K562 (cell line): ENCODE data around the gene CLTC. TPM values are rescaled to one million over a fixed set of nuclear protein-coding genes. Genes with fewer than 3 reads are reported as not detected.
"Not testable (repeated sequence)": the region's sequence is repeated elsewhere in the genome, so short reads cannot be mapped to it uniquely, and the experiment has no call there.

Experiments
- ATAC-seq: fragments of 200-7000 bp; cut with Tn5 transposase; 3 replicates; pipeline ENCODE4 v1.9.1; 2020; ENCODE audit warnings: moderate library complexity
- BruUV-seq: library from RNA; stranded (reverse); fragments of 400-500 nt; replicated peaks from 2 replicates; lab custom pipeline; 2021; lab: Mats Ljungman, UMichigan
- CTCF ChIA-PET: fragments of 300-600 bp; formaldehyde crosslinking; extraction: SDS; loops from one replicate; lab custom pipeline; 2021; ENCODE audit warnings: low intra/inter-chr PET ratio; lab: Yijun Ruan, JAX
- POLR2A ChIA-PET: fragments of 300-600, 350-650 bp; sonication (Branson Sonifier 250); formaldehyde crosslinking; extraction: SDS; loops from one replicate; lab custom pipeline; 2021; ENCODE audit warnings: antibody characterized with exemption, inconsistent platforms; lab: Yijun Ruan, JAX
- DNase-seq, 4 experiments: peaks; one replicate each; pipeline versions ENCODE4 v3.0.0 to v3.0.0-alpha.2; 2011 to 2018; ENCODE audit warnings: low spot score in 3 of 4, mixed read lengths in 3 of 4; ENCODE audit errors: extremely low read depth in 1 of 4
- FAIRE-seq: peaks from 2 replicates; lab custom pipeline; 2011; peaks lifted over from hg19 to GRCh38; lab: Jason Lieb, UNC
- H2AFZ ChIP-seq: 2 replicates; pipeline ENCODE4 v1.6.0; 2011; ENCODE audit warnings: low read depth, low read length, control low read depth, inconsistent platforms
- H3K27ac ChIP-seq: fragments of 200-600 bp; 3 replicates; pipeline ENCODE4 v1.8.0; 2011; ENCODE audit warnings: low read depth, mild to moderate bottlenecking, control low read depth, inconsistent platforms, low read length, moderate library complexity, mixed read lengths; ENCODE audit errors: extremely low read depth
- H3K27me3 ChIP-seq, 2 experiments: fragments of 300-600 bp in 1 of 2; 2 replicates in 1 of 2; 3 replicates in 1 of 2; pipeline versions ENCODE4 v1.6.0 to v1.8.0; 2011; ENCODE audit warnings: inconsistent platforms in 2 of 2, low read length in 2 of 2, mild to moderate bottlenecking in 1 of 2, mixed read lengths in 1 of 2, moderate library complexity in 1 of 2; ENCODE audit not compliant: control insufficient read depth in 2 of 2, insufficient read depth in 2 of 2
- H3K36me3 ChIP-seq: fragments of 300-600 bp; 3 replicates; pipeline ENCODE4 v1.8.0; 2011; ENCODE audit warnings: mild to moderate bottlenecking, low read length, inconsistent platforms; ENCODE audit not compliant: control insufficient read depth, insufficient read depth
- H3K4me1 ChIP-seq, 2 experiments: fragments of 200-600 bp in 1 of 2; replicated peaks in 1 of 2; 2 replicates in 1 of 2; 3 replicates in 1 of 2; pipeline versions ENCODE4 v1.5.1 to v1.8.0; 2011; ENCODE audit warnings: inconsistent platforms in 2 of 2, low read length in 2 of 2, mild to moderate bottlenecking in 1 of 2, mixed read lengths in 1 of 2, moderate library complexity in 1 of 2; ENCODE audit not compliant: control insufficient read depth in 2 of 2, insufficient read depth in 2 of 2
- H3K4me2 ChIP-seq: 2 replicates; pipeline ENCODE4 v1.6.1; 2011; ENCODE audit warnings: low read length, control low read depth, inconsistent platforms, mixed read lengths; ENCODE audit not compliant: insufficient read depth
- H3K4me3 ChIP-seq: fragments of 200-600 bp; sonication (generic), shearing (Covaris generic); 2 replicates; pipeline ENCODE4 v1.5.1; 2016; ENCODE audit warnings: control low read depth, inconsistent platforms
- H3K79me2 ChIP-seq: fragments of 200-600 bp; 3 replicates; pipeline ENCODE4 v1.8.0; 2011; ENCODE audit warnings: low read length, inconsistent platforms; ENCODE audit not compliant: control insufficient read depth, insufficient read depth
- H3K9ac ChIP-seq, 2 experiments: 2 replicates each; pipeline versions ENCODE4 v1.6.0 to v1.6.1; 2011; ENCODE audit warnings: low read depth in 2 of 2, low read length in 2 of 2, control low read depth in 1 of 2, inconsistent platforms in 1 of 2, mild to moderate bottlenecking in 1 of 2, mixed read lengths in 1 of 2; ENCODE audit not compliant: insufficient read depth in 1 of 2
- H3K9me1 ChIP-seq: one replicate; pipeline ENCODE4 v1.6.0; 2011; ENCODE audit warnings: inconsistent platforms, mild to moderate bottlenecking, low read length, moderate library complexity; ENCODE audit not compliant: control insufficient read depth, insufficient read depth
- H3K9me3 ChIP-seq: replicated peaks from 2 replicates; pipeline ENCODE4 v1.5.1; 2011; ENCODE audit warnings: low read depth, low read length, inconsistent platforms; ENCODE audit not compliant: control insufficient read depth, insufficient read depth
- H4K20me1 ChIP-seq: replicated peaks from 2 replicates; pipeline ENCODE4 v1.6.1; 2011; ENCODE audit warnings: low read length, inconsistent platforms, mixed read lengths; ENCODE audit not compliant: control insufficient read depth, insufficient read depth
- ATF3 ChIP-seq, 2 experiments: fragments of 450-650 bp in 1 of 2; sonication (generic) in 1 of 2; formaldehyde crosslinking in 1 of 2; IDR thresholded peaks in 1 of 2; conservative IDR thresholded peaks in 1 of 2; 2 replicates each; pipeline versions ENCODE4 v1.6.1 to v1.8.1; 2016 to 2023; ENCODE audit warnings: mild to moderate bottlenecking in 2 of 2, moderate library complexity in 2 of 2, inconsistent platforms in 1 of 2, missing genetic modification reagents in 1 of 2
- CEBPB ChIP-seq: fragments of 450-650 bp; IDR thresholded peaks from 2 replicates; pipeline ENCODE4 v1.6.1; 2016; ENCODE audit warnings: missing genetic modification characterization, missing compliant biosample characterization
- CEBPG ChIP-seq, 3 experiments: fragments of 200-800 bp in 1 of 3; sonication (Bioruptor generic) in 1 of 3; sonication (generic) in 1 of 3; formaldehyde crosslinking in 1 of 3; IDR thresholded peaks in 2 of 3; conservative IDR thresholded peaks in 1 of 3; 2 replicates each; pipeline versions ENCODE4 v1.6.1 to v1.8.0; 2016 to 2022; ENCODE audit warnings: missing compliant biosample characterization in 2 of 3, missing genetic modification characterization in 2 of 3, mild to moderate bottlenecking in 1 of 3, missing genetic modification reagents in 1 of 3
- ZNF23 ChIP-seq: fragments of 250-450 bp; sonication (Bioruptor Pico); IDR thresholded peaks from 2 replicates; pipeline ENCODE4 v1.4.0; 2020; ENCODE audit warnings: mild to moderate bottlenecking
- WGBS: fragments of 100-300 bp; shearing (Covaris generic); methylation state at CpG from one replicate; pipeline ENCODE4 v1.1.6; 2016; ENCODE audit warnings: low coverage, mixed read lengths; ENCODE audit not compliant: insufficient coverage; ENCODE audit errors: missing lambda C conversion rate; 5-methylcytosine and 5-hydroxymethylcytosine counted together
- in situ Hi-C: fragments of 300-500 bp; cut with MboI; formaldehyde crosslinking; loops from 4 replicates; pipeline ENCODE4 v1.15.0; 2018; ENCODE audit warnings: inconsistent platforms, mixed read lengths
- intact Hi-C: fragments of 100-400 bp; cut with micrococcal nuclease; formaldehyde crosslinking; loops from 2 replicates; pipeline ENCODE4 v1.14.2; 2022
- polyA plus RNA-seq, 8 experiments: library from polyadenylated mRNA; depleted of rRNA in 4 of 8; stranded (reverse) in 5 of 8; unstranded in 3 of 8; fragments of >200 nt; fragmentation: Nextera tagmentation in 2 of 8; fragmentation: Illumina TruSeq in 1 of 8; extraction: Ambion mirVana in 2 of 8; extraction: Trizol in 1 of 8; gene quantifications; 2 replicates each; pipeline versions ENCODE4 v1.2.1 to v1.2.3, GENCODE V29; 2011 to 2014; ENCODE audit warnings: inconsistent platforms in 1 of 8, missing spikeins in 1 of 8
- total RNA-seq, 7 experiments: library from RNA; depleted of rRNA in 6 of 7; stranded (reverse); fragments of >200 nt in 6 of 7; fragmentation: Illumina TruSeq in 2 of 7; extraction: Trizol in 2 of 7; gene quantifications; 2 replicates each; pipeline versions ENCODE4 v1.2.1 to v1.2.3, GENCODE V29; 2011 to 2021; ENCODE audit warnings: low replicate concordance in 1 of 7

Gene CLTC
- total and polyA plus RNA-seq, 9 of the 15 experiments (the other 6 are each of a cell fraction or from before 2014, with no cell fraction given) = 115 to 267 (median 174) TPM

GRCh38 chr17:59572301-59572924, 47.3 kb upstream of the CLTC start:
- intact Hi-C loops (no loop called here), in situ Hi-C loops (no loop called here)
- H3K36me3 ChIP-seq = peaks cover 3% of the 10 kb centered on the region; the same call in 1 of the 3 replicates
- H2AFZ ChIP-seq = no peak overlapping the region
- H3K9me3 ChIP-seq = no peaks in the 10 kb centered on the region
- ChIA-PET POLR2A (no interaction called here), CTCF (no interaction called here)
- TF ChIP-seq ZNF23 (CRISPR knock-in tag) = no peak
- TF ChIP-seq ATF3 (IDR thresholded peaks at IDR 0.05) = peak; percentile 88
- no peak for TF ChIP-seq ATF3 (CRISPR knock-in tag; conservative IDR thresholded peaks at IDR 0.05)
- peak; percentile 33; the same call in 1 of the 2 replicates for TF ChIP-seq CEBPB (tag)
- TF ChIP-seq CEBPG (CRISPR knock-in tag; IDR thresholded peaks at IDR 0.05) = peak; percentile 64; the same call in 1 of the 2 replicates
- TF ChIP-seq CEBPG (tag; conservative IDR thresholded peaks at IDR 0.05 in 1 of 2, IDR thresholded peaks at IDR 0.05 in 1 of 2) = peak; percentile 86 to 94
- H3K9me1 ChIP-seq = no peaks in the 10 kb centered on the region
- 86% methylated on average over 10 of the region's 10 CpGs for WGBS
- no peaks in the 10 kb centered on the region for H3K4me1 ChIP-seq
- no peak for FAIRE-seq
- no peak for ATAC-seq
- no peak overlapping the region for H3K4me2 ChIP-seq
- no peak overlapping the region; the same call in 2 of the 3 replicates for H3K27ac ChIP-seq
- H3K27me3 ChIP-seq = no peaks in the 10 kb centered on the region
- DNase-seq = no peak
- no peak overlapping the region for H3K9ac ChIP-seq
- H3K4me3 ChIP-seq = no peak overlapping the region
- no peaks in the 10 kb centered on the region for H4K20me1 ChIP-seq
- H3K79me2 ChIP-seq = no peaks in the 10 kb centered on the region
- no TSS peak for BruUV-seq

DNA sequence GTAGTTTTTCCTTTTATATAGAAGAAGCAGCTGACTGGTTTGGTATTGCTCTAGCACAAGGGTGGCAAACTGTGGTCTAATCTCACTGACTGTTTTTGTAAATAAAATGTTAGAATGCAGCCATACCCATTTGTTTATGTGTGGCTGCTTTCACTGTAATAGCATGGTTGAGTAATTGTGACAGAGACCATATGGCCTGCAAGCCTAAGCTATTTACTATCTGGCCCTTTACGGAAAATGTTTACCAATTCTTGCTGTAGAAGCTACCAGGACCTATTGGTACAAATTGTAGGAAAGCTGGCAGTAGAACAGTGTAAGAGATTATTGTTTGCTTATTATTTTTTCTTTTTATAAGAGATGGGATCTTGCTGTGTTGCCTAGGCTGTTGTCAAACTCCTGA, 35.5 kb upstream of the CLTC start:
- H3K9ac ChIP-seq, POLR2A ChIA-PET, H3K79me2 ChIP-seq, H3K9me3 ChIP-seq, BruUV-seq, H3K36me3 ChIP-seq, H3K4me2 ChIP-seq, CTCF ChIA-PET, intact Hi-C loops, H3K27ac ChIP-seq, H3K9me1 ChIP-seq, H3K4me1 ChIP-seq, H2AFZ ChIP-seq, H4K20me1 ChIP-seq, DNase-seq, H3K27me3 ChIP-seq, ATAC-seq, in situ Hi-C loops, H3K4me3 ChIP-seq, FAIRE-seq: not testable (repeated sequence)
- no CpG with 5 or more reads among the region's 1 CpG for WGBS
